ENCODE data around the gene ZFYVE27. TPM values are rescaled to one million over a fixed set of nuclear protein-coding genes. Genes with fewer than 3 reads are reported as not detected.

ZFYVE27 gene
- total RNA-seq, 4 donors from 2014 or later, result 25.8 to 60.5 (median 39.6) TPM

DNA sequence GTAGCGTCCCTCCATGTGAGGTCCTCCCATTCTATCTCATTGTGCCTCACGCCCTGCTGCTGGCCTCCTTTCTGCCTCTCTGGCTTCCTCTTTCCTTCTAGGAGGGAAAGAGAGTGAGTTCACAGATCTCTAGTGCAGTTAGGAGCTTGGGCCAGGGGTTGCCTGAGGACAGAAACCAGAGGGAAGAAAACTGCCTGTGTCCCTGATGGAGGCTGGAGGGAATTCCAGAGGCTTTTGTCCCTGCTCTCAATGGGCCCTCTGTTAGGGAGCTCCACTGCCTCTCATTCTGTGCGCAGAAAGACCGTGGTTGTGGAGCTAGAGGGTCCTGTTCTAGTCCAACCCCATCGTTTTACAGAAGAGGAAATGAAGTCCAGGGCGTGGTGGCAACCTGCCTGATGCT, 18.8 kb upstream of the ZFYVE27 start:
- Histone ChIP-seq H3K27ac (peak overlapping the region; percentile 34), H3K4me3 (no peak overlapping the region), H3K9me3 (no peaks in the 10 kb centered on the region), H3K4me1 (peaks cover 58% of the 10 kb centered on the region), H3K36me3 (peaks cover 7% of the 10 kb centered on the region), H3K27me3 (no peaks in the 10 kb centered on the region)
- 40% methylated on average over 6 of the region's 6 CpGs for WGBS
- DNase-seq (ENCODE audit: low spot score in 2 of 2), result no peak
- no peak for TF ChIP-seq POLR2AphosphoS5 (IDR thresholded peaks at IDR 0.05)
- no peak for TF ChIP-seq POLR2A (IDR thresholded peaks at IDR 0.05)
- TF ChIP-seq, protein P1, sequence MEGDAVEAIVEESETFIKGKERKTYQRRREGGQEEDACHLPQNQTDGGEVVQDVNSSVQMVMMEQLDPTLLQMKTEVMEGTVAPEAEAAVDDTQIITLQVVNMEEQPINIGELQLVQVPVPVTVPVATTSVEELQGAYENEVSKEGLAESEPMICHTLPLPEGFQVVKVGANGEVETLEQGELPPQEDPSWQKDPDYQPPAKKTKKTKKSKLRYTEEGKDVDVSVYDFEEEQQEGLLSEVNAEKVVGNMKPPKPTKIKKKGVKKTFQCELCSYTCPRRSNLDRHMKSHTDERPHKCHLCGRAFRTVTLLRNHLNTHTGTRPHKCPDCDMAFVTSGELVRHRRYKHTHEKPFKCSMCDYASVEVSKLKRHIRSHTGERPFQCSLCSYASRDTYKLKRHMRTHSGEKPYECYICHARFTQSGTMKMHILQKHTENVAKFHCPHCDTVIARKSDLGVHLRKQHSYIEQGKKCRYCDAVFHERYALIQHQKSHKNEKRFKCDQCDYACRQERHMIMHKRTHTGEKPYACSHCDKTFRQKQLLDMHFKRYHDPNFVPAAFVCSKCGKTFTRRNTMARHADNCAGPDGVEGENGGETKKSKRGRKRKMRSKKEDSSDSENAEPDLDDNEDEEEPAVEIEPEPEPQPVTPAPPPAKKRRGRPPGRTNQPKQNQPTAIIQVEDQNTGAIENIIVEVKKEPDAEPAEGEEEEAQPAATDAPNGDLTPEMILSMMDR (IDR thresholded peaks at IDR 0.05), result no peak
- no peak for TF ChIP-seq EP300 (IDR thresholded peaks at IDR 0.05)

DNA sequence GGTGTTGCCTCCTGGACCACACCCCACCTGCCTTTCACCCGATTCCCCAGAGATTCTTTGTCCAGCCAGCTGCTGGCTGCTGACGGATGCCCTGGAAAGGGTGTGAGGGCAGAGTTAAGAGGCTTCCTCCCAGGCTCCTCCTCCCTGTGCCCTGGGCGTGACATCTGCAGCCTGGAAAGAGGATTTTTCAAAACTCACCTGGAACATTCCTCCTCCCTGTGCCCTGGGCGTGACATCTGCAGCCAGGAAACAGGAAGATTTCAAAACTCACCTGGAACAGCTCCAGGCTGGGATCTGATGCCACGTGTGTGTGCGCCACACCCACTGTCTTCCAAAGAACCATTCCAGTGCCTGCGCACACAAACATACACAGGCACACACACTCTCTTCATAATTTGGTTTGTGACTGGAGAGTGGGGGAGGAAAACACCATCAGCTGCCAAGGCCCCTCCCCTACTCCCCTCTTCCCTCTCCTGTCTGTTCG, 18.2 kb upstream of the ZFYVE27 start:
- WGBS, result 6% methylated on average over 8 of the region's 8 CpGs
- peaks cover 7% of the 10 kb centered on the region for H3K36me3 ChIP-seq
- peak; percentile 89 to 92 for DNase-seq (ENCODE audit: low spot score in 2 of 2)
- no peaks in the 10 kb centered on the region for H3K27me3 ChIP-seq
- H3K9me3 ChIP-seq, result no peaks in the 10 kb centered on the region
- H3K4me1 ChIP-seq, result peaks cover 54% of the 10 kb centered on the region
- TF ChIP-seq POLR2AphosphoS5 (IDR thresholded peaks at IDR 0.05) (peak in 1 of 3 donors; percentile 64), POLR2A (IDR thresholded peaks at IDR 0.05) (no peak), EP300 (IDR thresholded peaks at IDR 0.05) (peak; percentile 28)
- H3K27ac ChIP-seq, result peak overlapping the region; percentile 34
- H3K4me3 ChIP-seq, result no peak overlapping the region

DNA sequence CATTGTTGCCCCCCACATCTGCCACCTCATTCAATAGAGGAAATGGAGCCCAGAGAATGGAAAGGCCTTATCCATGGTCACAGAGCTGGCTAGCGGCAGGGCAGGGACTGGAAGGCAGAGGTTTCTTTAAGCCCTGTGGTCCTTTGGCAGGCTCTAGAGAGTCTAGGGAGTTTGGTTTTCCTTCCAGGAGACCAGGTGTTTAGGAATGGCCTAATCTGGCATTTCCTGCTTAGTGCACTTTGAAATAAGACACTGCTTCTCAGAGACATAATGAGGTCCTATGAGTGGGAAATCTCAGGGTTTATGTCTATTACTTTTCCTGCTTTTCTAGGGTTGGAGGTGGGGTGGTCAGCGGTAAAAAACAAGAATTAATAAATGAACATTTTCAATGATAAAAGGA, 17.3 kb upstream of the ZFYVE27 start:
- Histone ChIP-seq H3K36me3 (peaks cover 7% of the 10 kb centered on the region), H3K27me3 (no peaks in the 10 kb centered on the region), H3K4me3 (no peak overlapping the region), H3K9me3 (no peaks in the 10 kb centered on the region), H3K4me1 (peaks cover 52% of the 10 kb centered on the region), H3K27ac (peak overlapping the region; percentile 34)
- no peak for DNase-seq (ENCODE audit: low spot score in 2 of 2)
- TF ChIP-seq POLR2A (IDR thresholded peaks at IDR 0.05), result no peak
- TF ChIP-seq, protein P1 (IDR thresholded peaks at IDR 0.05), result no peak
- TF ChIP-seq POLR2AphosphoS5 (IDR thresholded peaks at IDR 0.05), result no peak
- TF ChIP-seq EP300 (IDR thresholded peaks at IDR 0.05), result no peak
- WGBS, result 60% methylated on average over 2 of the region's 2 CpGs

DNA sequence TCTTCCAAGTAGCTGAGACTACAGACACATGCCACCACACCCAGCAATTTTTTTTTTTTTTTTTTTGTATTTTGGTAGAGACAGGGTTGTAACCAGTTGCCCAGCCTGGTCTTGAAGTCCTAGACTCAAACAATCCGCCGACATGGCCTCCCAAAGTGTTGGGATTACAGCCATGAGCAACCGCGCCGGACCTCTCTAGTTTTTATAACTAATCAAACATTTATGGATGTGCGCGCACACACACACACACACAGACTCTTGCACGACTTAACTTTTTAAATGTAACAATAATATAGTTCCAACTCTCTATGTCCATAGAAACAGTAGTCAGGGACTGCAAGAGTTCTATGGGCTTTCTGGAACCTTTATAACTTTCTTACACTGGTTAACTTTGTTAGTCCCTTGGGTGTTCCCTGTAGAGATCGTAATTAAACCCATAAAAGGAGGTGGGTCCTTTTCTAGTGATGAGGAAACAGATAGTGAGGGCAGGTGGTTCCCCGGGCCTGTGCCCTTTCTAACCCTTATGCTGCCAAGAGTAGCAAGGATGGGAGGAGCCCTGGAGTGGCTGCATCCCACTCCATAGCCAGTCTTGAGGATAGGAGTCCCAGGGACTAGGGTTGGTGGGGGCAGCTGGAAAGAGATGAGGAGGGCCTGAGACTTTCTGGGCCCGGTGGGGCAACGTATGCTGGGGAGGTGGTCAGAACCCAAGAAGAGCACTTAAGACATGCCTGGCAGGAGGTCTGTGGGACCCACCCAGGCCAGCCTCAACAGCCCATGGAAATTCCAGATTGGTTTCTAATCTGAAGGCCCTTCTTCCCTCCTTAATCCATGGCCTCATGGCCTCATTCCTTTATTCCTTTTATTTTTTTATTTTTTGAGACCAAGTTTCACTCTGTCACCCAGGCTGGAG, 14.8 kb upstream of the ZFYVE27 start:
- DNase-seq (ENCODE audit: low spot score in 2 of 2), result no peak
- H3K27me3 ChIP-seq, result no peaks in the 10 kb centered on the region
- H3K4me1 ChIP-seq, result peaks cover 28% of the 10 kb centered on the region
- 81% methylated on average over 12 of the region's 12 CpGs for WGBS
- no peaks in the 10 kb centered on the region for H3K9me3 ChIP-seq
- no peak overlapping the region for H3K27ac ChIP-seq
- TF ChIP-seq EP300 (IDR thresholded peaks at IDR 0.05), result no peak
- no peak for TF ChIP-seq POLR2AphosphoS5 (IDR thresholded peaks at IDR 0.05)
- TF ChIP-seq, protein P1 (IDR thresholded peaks at IDR 0.05), result no peak
- no peak for TF ChIP-seq POLR2A (IDR thresholded peaks at IDR 0.05)
- H3K36me3 ChIP-seq, result peaks cover 6% of the 10 kb centered on the region
- H3K4me3 ChIP-seq, result no peak overlapping the region

DNA sequence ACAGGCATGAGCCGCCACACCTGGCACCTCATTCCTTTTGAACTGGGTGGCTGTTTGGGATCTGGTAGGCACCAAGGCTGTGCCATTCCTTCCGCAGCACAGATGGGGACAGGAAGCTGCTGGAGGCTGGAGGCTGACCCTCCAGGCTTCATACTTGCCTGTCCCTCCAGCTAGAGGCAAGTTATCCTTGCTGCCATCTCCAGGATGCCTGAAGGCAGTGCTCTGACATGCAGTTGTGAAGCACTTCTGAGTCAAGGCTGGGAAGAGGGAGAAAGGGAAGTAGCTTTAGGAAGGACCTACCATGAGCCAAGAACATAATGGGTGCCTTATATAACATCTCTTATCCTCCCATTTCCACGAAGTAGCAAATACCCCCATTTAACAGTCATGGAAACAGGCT, 13.9 kb upstream of the ZFYVE27 start:
- no peaks in the 10 kb centered on the region for H3K27me3 ChIP-seq
- no peak for TF ChIP-seq POLR2A (IDR thresholded peaks at IDR 0.05)
- TF ChIP-seq, protein P1 (IDR thresholded peaks at IDR 0.05), result no peak
- no peak for TF ChIP-seq POLR2AphosphoS5 (IDR thresholded peaks at IDR 0.05)
- TF ChIP-seq EP300 (IDR thresholded peaks at IDR 0.05), result no peak
- H3K27ac ChIP-seq, result no peak overlapping the region
- no peaks in the 10 kb centered on the region for H3K9me3 ChIP-seq
- 88% methylated on average over 3 of the region's 3 CpGs for WGBS
- no peak for DNase-seq (ENCODE audit: low spot score in 2 of 2)
- H3K4me1 ChIP-seq, result peaks cover 23% of the 10 kb centered on the region
- no peak overlapping the region for H3K4me3 ChIP-seq
- no peaks in the 10 kb centered on the region for H3K36me3 ChIP-seq

Data from suprapubic skin (tissue), 4 donors.